Thoracic aorta (tissue), 2 donors: ENCODE measurements around the gene KIAA1217. TPM values are rescaled to one million over a fixed set of nuclear protein-coding genes. Genes with fewer than 3 reads are reported as not detected.

Experiments used
- ATAC-seq: fragments of 150-250 bp; one replicate; pipeline ENCODE4 v1.8.0; 2017; ENCODE audit warnings: low read depth; ENCODE audit not compliant: insufficient number of reproducible peaks, low FRiP score
- DNase-seq: peaks from one replicate; pipeline ENCODE4 v3.0.0-alpha.2; 2020; ENCODE audit warnings: low spot score
- H3K27ac ChIP-seq, 2 donors: fragments of 200-600 bp; sonication (generic); 1 replicate in 1 of 2; 2 replicates in 1 of 2; pipeline ENCODE4 v1.5.1; 2016; ENCODE audit warnings: mild to moderate bottlenecking in 2 of 2, moderate library complexity in 2 of 2
- H3K27me3 ChIP-seq: fragments of 200-600 bp; sonication (generic); replicated peaks from 2 replicates; pipeline ENCODE4 v1.6.0; 2016; ENCODE audit warnings: mild to moderate bottlenecking; ENCODE audit not compliant: insufficient read depth
- H3K36me3 ChIP-seq: fragments of 200-600 bp; sonication (generic); one replicate; pipeline ENCODE4 v1.5.1; 2016
- H3K4me1 ChIP-seq, 2 donors: fragments of 200-600 bp; sonication (generic); 1 replicate in 1 of 2; 2 replicates in 1 of 2; pipeline versions ENCODE4 v1.5.1 to v1.6.0; 2016; ENCODE audit warnings: low read depth in 2 of 2, mild to moderate bottlenecking in 1 of 2; ENCODE audit not compliant: control insufficient read depth in 1 of 2
- H3K4me3 ChIP-seq: fragments of 200-600 bp; sonication (generic); 2 replicates; pipeline ENCODE4 v1.5.1; 2016; ENCODE audit warnings: mild to moderate bottlenecking
- H3K9me3 ChIP-seq: fragments of 200-600 bp; sonication (generic); 2 replicates; pipeline ENCODE4 v1.5.1; 2016
- CTCF ChIP-seq: fragments of 200-600 bp; sonication (generic); IDR thresholded peaks from one replicate; pipeline ENCODE4 v1.5.1; 2019; ENCODE audit warnings: antibody characterized with exemption
- total RNA-seq, 2 donors: library from RNA; depleted of rRNA; stranded (reverse); fragments of >200 nt; gene quantifications; one replicate each; pipeline versions ENCODE4 v1.1.0 to v1.2.3, GENCODE V29; 2016

Gene KIAA1217
- total RNA-seq, 2 donors from 2014 or later, result 15.2 to 15.6 TPM

DNA sequence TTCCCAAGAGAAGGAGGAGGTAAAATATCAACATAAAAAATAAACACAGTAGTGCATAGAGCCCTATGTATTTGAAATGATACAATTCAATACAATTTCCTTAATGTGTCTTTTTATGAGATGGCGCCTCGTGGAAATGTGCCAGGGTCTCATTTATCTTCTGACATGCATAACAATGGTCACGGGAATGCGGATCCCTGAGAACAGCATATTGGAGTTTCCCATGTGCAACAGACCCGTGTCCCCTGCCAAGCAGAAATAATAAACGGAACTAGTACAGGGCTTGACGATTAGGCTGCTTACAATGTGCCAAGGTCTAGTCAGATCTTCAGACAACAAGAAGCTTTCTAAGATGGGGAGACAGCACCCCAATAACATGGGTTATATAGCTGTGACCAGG lies 296.8 kb downstream of the KIAA1217 start:
- no peak for TF ChIP-seq CTCF
- no peak overlapping the region for H3K4me3 ChIP-seq
- DNase-seq (no peak), ATAC-seq (no peak)
- H3K27ac ChIP-seq, result no peak overlapping the region
- H3K9me3 ChIP-seq, result no peaks in the 10 kb centered on the region
- H3K27me3 ChIP-seq, result no peaks in the 10 kb centered on the region
- H3K36me3 ChIP-seq, result peaks cover 3% of the 10 kb centered on the region
- no peaks in the 10 kb centered on the region for H3K4me1 ChIP-seq

DNA sequence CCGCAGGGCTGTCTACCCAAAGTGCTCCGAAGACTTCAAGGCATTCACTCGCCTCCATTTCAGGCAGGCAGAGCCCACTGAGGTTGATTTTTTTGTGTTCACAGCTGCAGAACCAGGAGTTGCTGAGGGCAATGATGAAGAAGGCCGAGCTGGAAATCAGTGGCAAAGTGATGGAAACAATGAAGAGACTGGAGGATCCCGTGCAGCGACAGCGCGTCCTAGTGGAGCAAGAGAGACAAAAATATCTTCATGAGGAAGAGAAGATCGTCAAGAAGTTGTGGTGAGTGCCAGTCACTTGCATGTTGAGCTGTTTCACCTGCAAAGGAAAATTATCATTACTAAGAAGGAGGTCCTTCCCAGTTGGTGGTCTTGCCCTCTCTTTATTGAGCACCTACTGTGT lies 304.2 kb downstream of the KIAA1217 start:
- Histone ChIP-seq H3K4me3 (no peak overlapping the region), H3K4me1 (no peaks in the 10 kb centered on the region), H3K9me3 (no peaks in the 10 kb centered on the region), H3K36me3 (no peaks in the 10 kb centered on the region), H3K27ac (no peak overlapping the region), H3K27me3 (no peaks in the 10 kb centered on the region)
- no peak for TF ChIP-seq CTCF
- no peak for ATAC-seq
- no peak for DNase-seq

- Histone ChIP-seq H3K4me3 (no peak overlapping the region), H3K27ac (no peak overlapping the region), H3K27me3 (no peaks in the 10 kb centered on the region), H3K9me3 (no peaks in the 10 kb centered on the region), H3K36me3 (no peaks in the 10 kb centered on the region), H3K4me1 (no peaks in the 10 kb centered on the region)
- TF ChIP-seq CTCF, result no peak
- ATAC-seq, result no peak
- DNase-seq, result no peak
Observed at GRCh38 chr10:24515481-24515880, 306.5 kb downstream of the KIAA1217 start.

DNA sequence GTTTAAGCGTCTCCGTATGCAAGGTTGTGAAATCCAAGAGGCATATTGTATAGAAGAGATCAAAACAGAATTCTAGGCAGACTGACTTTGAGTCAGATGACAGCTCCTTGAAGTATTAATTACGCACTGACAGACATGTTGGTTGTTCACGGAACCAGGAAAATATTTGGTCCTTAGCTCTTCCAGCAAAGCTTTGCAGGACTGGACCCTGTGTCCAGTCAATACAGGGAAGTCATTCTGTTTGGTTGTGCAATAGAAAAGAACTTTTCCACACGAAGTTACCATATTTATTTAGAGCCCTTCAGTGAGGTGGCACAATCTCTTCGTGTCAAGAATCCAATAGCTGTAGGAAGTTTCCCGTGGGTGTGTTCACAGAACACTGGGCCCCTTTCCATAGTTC lies 309.5 kb downstream of the KIAA1217 start:
- Histone ChIP-seq H3K27me3 (no peaks in the 10 kb centered on the region), H3K27ac (no peak overlapping the region), H3K9me3 (no peaks in the 10 kb centered on the region), H3K36me3 (no peaks in the 10 kb centered on the region), H3K4me3 (no peak overlapping the region), H3K4me1 (no peaks in the 10 kb centered on the region)
- DNase-seq (no peak), ATAC-seq (no peak)
- no peak for TF ChIP-seq CTCF

GRCh38 chr10:24518981-24519597 lies 310.2 kb downstream of the KIAA1217 start:
- Histone ChIP-seq H3K27me3 (no peaks in the 10 kb centered on the region), H3K27ac (no peak overlapping the region), H3K4me1 (no peaks in the 10 kb centered on the region), H3K36me3 (no peaks in the 10 kb centered on the region), H3K4me3 (peak overlapping the region; percentile 21), H3K9me3 (no peaks in the 10 kb centered on the region)
- ATAC-seq (no peak), DNase-seq (no peak)
- TF ChIP-seq CTCF, result peak; percentile 80
